K562 (cell line): ENCODE data around the gene MRGPRX4.

Experiments used
- RFX5 ChIP-seq: IDR thresholded peaks from 2 replicates; pipeline ENCODE4 v1.6.1; 2011; ENCODE audit warnings: low read depth, mild to moderate bottlenecking, improper control_type of control experiment, low read length
- ZEB2 ChIP-seq: fragments of 450-650 bp; IDR thresholded peaks from 2 replicates; pipeline ENCODE4 v1.6.1; 2016
- ZNF174 ChIP-seq: fragments of 250-450 bp; sonication (Bioruptor Pico); IDR thresholded peaks from 2 replicates; pipeline ENCODE4 v1.4.0; 2020; ENCODE audit warnings: mild to moderate bottlenecking
- TF ChIP-seq, protein P1 (sequence below): fragments of 250-450 bp; sonication (Bioruptor Pico); IDR thresholded peaks from 2 replicates; pipeline ENCODE4 v1.5.0; 2020; ENCODE audit warnings: mild to moderate bottlenecking

DNA sequence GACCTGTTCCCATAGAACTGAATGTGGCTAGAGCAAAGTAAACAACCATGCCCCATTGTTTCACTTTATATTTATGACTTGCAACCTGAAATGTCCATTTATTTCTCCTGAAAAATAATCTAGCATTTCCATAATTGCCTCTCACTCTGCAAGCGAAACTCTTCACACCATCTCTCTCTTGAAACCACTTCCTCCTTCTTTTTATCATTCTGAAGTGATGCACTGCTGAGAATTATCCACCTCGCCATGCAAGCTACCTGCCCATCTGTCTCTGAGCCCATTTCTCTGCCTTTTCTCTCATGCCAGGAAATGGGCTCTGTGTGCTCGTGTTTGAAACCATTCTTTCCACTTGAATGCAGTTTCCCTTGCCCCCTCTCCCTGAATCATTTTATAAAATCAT, 26.8 kb upstream of the MRGPRX4 start:
- no peak for TF ChIP-seq ZEB2
- TF ChIP-seq RFX5 = no peak
- no peak for TF ChIP-seq ZNF174 (CRISPR knock-in tag)
- TF ChIP-seq, protein P1, sequence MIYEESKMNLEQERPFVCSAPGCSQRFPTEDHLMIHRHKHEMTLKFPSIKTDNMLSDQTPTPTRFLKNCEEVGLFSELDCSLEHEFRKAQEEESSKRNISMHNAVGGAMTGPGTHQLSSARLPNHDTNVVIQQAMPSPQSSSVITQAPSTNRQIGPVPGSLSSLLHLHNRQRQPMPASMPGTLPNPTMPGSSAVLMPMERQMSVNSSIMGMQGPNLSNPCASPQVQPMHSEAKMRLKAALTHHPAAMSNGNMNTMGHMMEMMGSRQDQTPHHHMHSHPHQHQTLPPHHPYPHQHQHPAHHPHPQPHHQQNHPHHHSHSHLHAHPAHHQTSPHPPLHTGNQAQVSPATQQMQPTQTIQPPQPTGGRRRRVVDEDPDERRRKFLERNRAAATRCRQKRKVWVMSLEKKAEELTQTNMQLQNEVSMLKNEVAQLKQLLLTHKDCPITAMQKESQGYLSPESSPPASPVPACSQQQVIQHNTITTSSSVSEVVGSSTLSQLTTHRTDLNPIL (CRISPR knock-in tag) = no peak
